H1 (cell line): ENCODE data around the gene PSMC5. TPM values are rescaled to one million over a fixed set of nuclear protein-coding genes. Genes with fewer than 3 reads are reported as not detected.

Experiments
- CTCF ChIA-PET: fragments of 300-600 bp; sonication (Branson Sonifier 250); formaldehyde crosslinking; loops from one replicate; lab custom pipeline; 2021; ENCODE audit not compliant: partially characterized antibody; lab: Charles Lee
- POLR2A ChIA-PET: fragments of 300-600 bp; sonication (Branson Sonifier 250); formaldehyde crosslinking; loops from one replicate; lab custom pipeline; 2021; ENCODE audit warnings: inconsistent platforms; ENCODE audit not compliant: partially characterized antibody; lab: Charles Lee
- DNase-seq, 2 experiments: peaks; one replicate each; pipeline versions ENCODE4 v3.0.0 to v3.0.0-alpha.2; 2010 to 2022; ENCODE audit warnings: low spot score in 2 of 2, low read depth in 1 of 2, mixed read lengths in 1 of 2
- FAIRE-seq: peaks from 2 replicates; lab custom pipeline; 2011; peaks lifted over from hg19 to GRCh38; lab: Jason Lieb, UNC
- H2AFZ ChIP-seq: 2 replicates; pipeline ENCODE4 v1.8.1; 2012; ENCODE audit warnings: low read length, inconsistent platforms
- H2AK5ac ChIP-seq: 2 replicates; pipeline ENCODE4 v1.6.1; 2013; ENCODE audit warnings: low read depth, low read length
- H2BK120ac ChIP-seq: replicated peaks from 2 replicates; pipeline ENCODE3; 2013; ENCODE audit warnings: low read depth, low read length, inconsistent platforms
- H2BK12ac ChIP-seq: 2 replicates; pipeline ENCODE4 v1.6.1; 2013; ENCODE audit warnings: low read depth, low read length
- H2BK15ac ChIP-seq: 2 replicates; pipeline ENCODE4 v1.6.1; 2013; ENCODE audit warnings: low read length
- H2BK20ac ChIP-seq: 2 replicates; pipeline ENCODE4 v1.6.1; 2013; ENCODE audit warnings: low read length
- H2BK5ac ChIP-seq: 2 replicates; pipeline ENCODE4 v1.6.1; 2013; ENCODE audit warnings: low read depth, low read length
- H3K14ac ChIP-seq: 2 replicates; pipeline ENCODE4 v1.6.1; 2013; ENCODE audit warnings: inconsistent platforms; ENCODE audit not compliant: insufficient read length
- H3K18ac ChIP-seq: 2 replicates; pipeline ENCODE4 v1.6.1; 2013; ENCODE audit warnings: low read length; ENCODE audit errors: extremely low read depth
- H3K23ac ChIP-seq: 2 replicates; pipeline ENCODE4 v1.6.1; 2013; ENCODE audit warnings: inconsistent platforms; ENCODE audit not compliant: insufficient read length
- H3K23me2 ChIP-seq: 2 replicates; pipeline ENCODE4 v1.6.1; 2013; ENCODE audit warnings: low read depth, low read length
- H3K27ac ChIP-seq: 2 replicates; pipeline ENCODE4 v1.6.1; 2011; ENCODE audit warnings: low read depth, low read length, inconsistent platforms
- H3K27me3 ChIP-seq, 4 experiments: replicated peaks in 1 of 4; 1 replicate in 1 of 4; 2 replicates in 3 of 4; pipeline versions ENCODE4 v1.6.1 to v1.8.1; 2011 to 2013; ENCODE audit warnings: low read length in 3 of 4, mild to moderate bottlenecking in 3 of 4, inconsistent platforms in 2 of 4, mixed read lengths in 2 of 4, moderate library complexity in 1 of 4; ENCODE audit not compliant: control insufficient read depth in 3 of 4, insufficient read depth in 3 of 4; ENCODE audit errors: extremely low read depth in 1 of 4
- H3K36me3 ChIP-seq, 4 experiments: 2 replicates each; pipeline versions ENCODE4 v1.6.1 to v1.8.1; 2011 to 2013; ENCODE audit warnings: mild to moderate bottlenecking in 4 of 4, low read length in 3 of 4, moderate library complexity in 2 of 4, control low read depth in 1 of 4, inconsistent platforms in 1 of 4; ENCODE audit not compliant: insufficient read depth in 4 of 4, control insufficient read depth in 2 of 4
- H3K4ac ChIP-seq: replicated peaks from 2 replicates; pipeline ENCODE3; 2013; ENCODE audit warnings: low read length, low read depth, mixed read lengths, inconsistent platforms; ENCODE audit not compliant: insufficient read length
- H3K4me1 ChIP-seq, 4 experiments: replicated peaks in 1 of 4; 1 replicate in 1 of 4; 2 replicates in 3 of 4; pipeline versions ENCODE4 v1.6.1 to v1.8.1; 2011 to 2013; ENCODE audit warnings: low read length in 3 of 4, inconsistent platforms in 2 of 4, mixed read lengths in 1 of 4; ENCODE audit not compliant: insufficient read depth in 4 of 4, control insufficient read depth in 3 of 4
- H3K4me2 ChIP-seq, 2 experiments: 2 replicates each; pipeline versions ENCODE4 v1.6.1 to v1.8.1; 2011 to 2013; ENCODE audit warnings: low read depth in 2 of 2, low read length in 2 of 2, control low read depth in 1 of 2, inconsistent platforms in 1 of 2, mild to moderate bottlenecking in 1 of 2; ENCODE audit not compliant: insufficient read depth in 1 of 2
- H3K4me3 ChIP-seq, 4 experiments: fragments of 200-600, 300-600 bp in 1 of 4; sonication (generic), shearing (Covaris generic), sonication (Bioruptor Twin) in 1 of 4; 2 replicates each; pipeline versions ENCODE4 v1.5.1 to v1.8.1; 2011 to 2016; ENCODE audit warnings: low read length in 4 of 4, low read depth in 3 of 4, control low read depth in 2 of 4, inconsistent platforms in 2 of 4, mild to moderate bottlenecking in 2 of 4, mixed read lengths in 1 of 4, moderate library complexity in 1 of 4; ENCODE audit not compliant: insufficient read depth in 2 of 4; ENCODE audit errors: extremely low read depth in 1 of 4
- H3K56ac ChIP-seq: replicated peaks from 2 replicates; pipeline ENCODE3; 2013; ENCODE audit warnings: low read depth, mild to moderate bottlenecking, mixed read lengths, low read length, inconsistent platforms; ENCODE audit not compliant: insufficient read length
- H3K79me1 ChIP-seq: 2 replicates; pipeline ENCODE4 v1.6.1; 2013; ENCODE audit warnings: low read depth, low read length, control low read depth
- H3K79me2 ChIP-seq, 2 experiments: 2 replicates each; pipeline versions ENCODE4 v1.6.1 to v1.8.1; 2012 to 2013; ENCODE audit warnings: low read length in 2 of 2, mild to moderate bottlenecking in 2 of 2, inconsistent platforms in 1 of 2; ENCODE audit not compliant: insufficient read depth in 2 of 2, control insufficient read depth in 1 of 2
- H3K9ac ChIP-seq, 4 experiments: replicated peaks in 1 of 4; 1 replicate in 1 of 4; 2 replicates in 3 of 4; pipeline versions ENCODE4 v1.6.1 to v1.8.1; 2011 to 2013; ENCODE audit warnings: low read depth in 3 of 4, low read length in 3 of 4, control low read depth in 2 of 4, mild to moderate bottlenecking in 2 of 4, moderate library complexity in 2 of 4, inconsistent platforms in 1 of 4; ENCODE audit errors: extremely low read depth in 1 of 4
- H3K9me3 ChIP-seq, 2 experiments: 2 replicates each; pipeline versions ENCODE4 v1.6.1 to v1.8.1; 2012 to 2013; ENCODE audit warnings: mild to moderate bottlenecking in 2 of 2, moderate library complexity in 2 of 2, control low read depth in 1 of 2, inconsistent platforms in 1 of 2, low read depth in 1 of 2, low read length in 1 of 2, mixed read lengths in 1 of 2; ENCODE audit not compliant: insufficient read depth in 2 of 2
- H4K20me1 ChIP-seq, 2 experiments: replicated peaks in 1 of 2; 2 replicates each; pipeline versions ENCODE3 to v1.8.1; 2011 to 2013; ENCODE audit warnings: inconsistent platforms in 2 of 2, low read length in 2 of 2, mild to moderate bottlenecking in 1 of 2; ENCODE audit not compliant: insufficient read depth in 2 of 2, control insufficient read depth in 1 of 2
- H4K5ac ChIP-seq: 2 replicates; pipeline ENCODE4 v1.6.1; 2013; ENCODE audit warnings: low read length, low read depth, mixed read lengths, inconsistent platforms; ENCODE audit not compliant: insufficient read length
- H4K8ac ChIP-seq: 2 replicates; pipeline ENCODE4 v1.8.0; 2013; ENCODE audit warnings: mild to moderate bottlenecking, moderate library complexity, low read length, inconsistent platforms; ENCODE audit not compliant: insufficient read depth; ENCODE audit errors: extremely low read depth
- H4K91ac ChIP-seq: replicated peaks from 2 replicates; pipeline ENCODE3; 2013; ENCODE audit warnings: low read length, mixed read lengths, inconsistent platforms; ENCODE audit not compliant: insufficient read length
- CTBP2 ChIP-seq: IDR thresholded peaks from 2 replicates; pipeline ENCODE4 v1.7.0; 2011; ENCODE audit warnings: borderline replicate concordance, mild to moderate bottlenecking, moderate library complexity, mixed read lengths, low read length; ENCODE audit not compliant: insufficient read depth, insufficient read length
- HDAC6 ChIP-seq: IDR thresholded peaks from one replicate; pipeline ENCODE4 v1.7.1; 2012; ENCODE audit warnings: low read depth, mild to moderate bottlenecking, inconsistent platforms, low read length, moderate library complexity
- NANOG ChIP-seq: IDR thresholded peaks from 2 replicates; pipeline ENCODE4 v1.6.1; 2011; ENCODE audit warnings: low read length, low read depth, mild to moderate bottlenecking, inconsistent platforms; ENCODE audit not compliant: insufficient read depth, poor library complexity, severe bottlenecking
- RBBP5 ChIP-seq: IDR thresholded peaks from 2 replicates; pipeline ENCODE4 v1.7.1; 2012; ENCODE audit warnings: low read depth, mild to moderate bottlenecking, inconsistent platforms, low read length, moderate library complexity, borderline replicate concordance
- RNF2 ChIP-seq: fragments of 200-900, 300-1000 bp; sonication (generic); IDR thresholded peaks from 2 replicates; pipeline ENCODE4 v1.7.1; 2016; ENCODE audit warnings: borderline replicate concordance, low read depth, mild to moderate bottlenecking, antibody characterized with exemption, low read length; ENCODE audit not compliant: poor library complexity, severe bottlenecking; ENCODE audit errors: missing control alignments
- SUZ12 ChIP-seq: fragments of 200-600 bp; sonication (generic); IDR thresholded peaks from 2 replicates; pipeline ENCODE4 v1.6.1; 2012; ENCODE audit warnings: mild to moderate bottlenecking, inconsistent platforms, low read length, moderate library complexity, mixed read lengths
- TCF12 ChIP-seq: IDR thresholded peaks from 2 replicates; pipeline ENCODE4 v1.6.1; 2011; ENCODE audit warnings: low read depth, mild to moderate bottlenecking, low read length
- WGBS, 2 experiments: shearing (Covaris generic) in 1 of 2; methylation state at CpG; one replicate each; pipeline versions ENCODE4 v1.1.6 to v1.1.7; 2013 to 2015; ENCODE audit warnings: low lambda C conversion rate in 2 of 2, mixed read lengths in 2 of 2, inconsistent platforms in 1 of 2, low coverage in 1 of 2, missing lambda C conversion rate in 1 of 2; ENCODE audit not compliant: insufficient replicate concordance in 2 of 2, insufficient coverage in 1 of 2, insufficient read length in 1 of 2; ENCODE audit errors: extremely low coverage in 1 of 2, missing lambda C conversion rate in 1 of 2; 5-methylcytosine and 5-hydroxymethylcytosine counted together
- polyA plus RNA-seq, 7 experiments: library from polyadenylated mRNA; depleted of rRNA in 3 of 7; stranded (reverse) in 5 of 7; unstranded in 2 of 7; fragments of >200 nt in 5 of 7; fragments of 200-250 nt in 2 of 7; gene quantifications; 1 replicate in 5 of 7; 2 replicates in 1 of 7; 4 replicates in 1 of 7; pipeline versions ENCODE4 v1.2.1 to v1.2.3, GENCODE V29; 2011 to 2013; ENCODE audit warnings: missing spikeins in 2 of 7, mixed read lengths in 2 of 7
- total RNA-seq: library from RNA; stranded (reverse); fragmentation: NEBNext Ultra II Directional; extraction: Animal tissue kit (Norgen Biotek cat#: 25700); gene quantifications from 2 replicates; pipeline ENCODE4 v1.2.1, GENCODE V29; 2021
- TF ChIP-seq, protein P1 (sequence below): IDR thresholded peaks from 2 replicates; pipeline ENCODE4 v1.6.1; 2011; ENCODE audit warnings: low read depth, mild to moderate bottlenecking, low read length; ENCODE audit not compliant: insufficient read depth

PSMC5 gene
- total and polyA plus RNA-seq, 2 of the 8 experiments (the other 6 are each of a cell fraction or from before 2014, with no cell fraction given), result 172 to 180 TPM

DNA sequence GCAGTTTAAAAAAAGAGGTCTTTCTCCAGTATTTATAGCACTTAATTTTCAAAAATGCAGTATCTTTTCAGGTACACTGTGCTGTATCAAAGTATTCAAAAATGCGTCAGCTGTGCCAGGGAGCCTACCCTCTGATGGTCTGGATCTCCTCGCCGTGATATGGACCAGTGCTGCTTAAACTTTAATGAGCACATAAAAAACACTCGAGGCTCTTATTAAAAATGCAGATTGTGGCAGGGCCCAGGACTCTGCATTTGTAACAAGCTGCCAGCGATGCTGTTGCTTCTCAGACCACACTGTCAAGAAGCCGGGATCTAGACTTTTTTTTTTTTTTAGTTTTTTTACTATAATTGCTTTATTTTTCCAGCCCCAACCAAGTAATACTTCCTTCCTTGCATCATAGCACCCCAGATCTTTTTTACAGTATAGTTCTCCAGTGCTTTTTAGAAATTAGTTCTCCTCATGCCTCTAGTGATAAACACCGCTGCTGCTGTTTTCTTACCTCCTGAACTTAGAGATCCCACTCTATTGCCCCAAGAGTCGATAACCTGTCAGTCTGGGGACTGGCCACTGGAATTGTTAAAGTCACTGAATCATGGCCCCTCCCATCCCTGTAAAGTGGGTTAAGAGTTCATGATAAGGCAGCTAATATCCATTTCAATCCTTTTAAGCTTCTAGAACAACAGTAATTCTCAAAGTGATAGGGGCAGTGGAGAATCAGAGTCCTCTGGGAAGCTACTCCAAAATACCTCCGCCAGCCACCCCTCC, 16.9 kb downstream of the PSMC5 start:
- no peak for FAIRE-seq
- TF ChIP-seq CTBP2 (no peak), RBBP5 (no peak), SUZ12 (no peak), RNF2 (no peak), HDAC6 (no peak), NANOG (no peak), TCF12 (no peak)
- TF ChIP-seq, protein P1, sequence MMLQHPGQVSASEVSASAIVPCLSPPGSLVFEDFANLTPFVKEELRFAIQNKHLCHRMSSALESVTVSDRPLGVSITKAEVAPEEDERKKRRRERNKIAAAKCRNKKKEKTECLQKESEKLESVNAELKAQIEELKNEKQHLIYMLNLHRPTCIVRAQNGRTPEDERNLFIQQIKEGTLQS, result no peak

More for the DNA sequence above, 16.9 kb downstream of the PSMC5 start:
- H3K4me1 ChIP-seq, result peaks cover under 1 to 13% (median 12%) of the 10 kb centered on the region in 4 experiments
- no peak overlapping the region for H2BK120ac ChIP-seq
- no peak overlapping the region for H2BK12ac ChIP-seq
- H4K5ac ChIP-seq, result no peak overlapping the region
- H3K27me3 ChIP-seq, result peaks cover 0 to 23% (median 18%) of the 10 kb centered on the region in 4 experiments; a peak in 6 of 7 replicates
- H3K9ac ChIP-seq, result no peak overlapping the region
- no peak overlapping the region for H3K4ac ChIP-seq
- DNase-seq, result no peak
- H3K14ac ChIP-seq, result no peak overlapping the region
- peaks cover 0 to 3% of the 10 kb centered on the region in 2 experiments for H4K20me1 ChIP-seq
- H2BK15ac ChIP-seq, result no peak overlapping the region
- H2BK20ac ChIP-seq, result no peak overlapping the region
- peak overlapping the region in 1 of 4 experiments; percentile 97; a peak in 2 of 8 replicates for H3K4me3 ChIP-seq
- H3K23me2 ChIP-seq, result peaks cover 10% of the 10 kb centered on the region
- no peak overlapping the region for H3K23ac ChIP-seq
- H3K36me3 ChIP-seq, result no peaks in the 10 kb centered on the region
- peaks cover 4 to 6% of the 10 kb centered on the region in 2 experiments; a peak in 3 of 4 replicates for H3K9me3 ChIP-seq
- no peak overlapping the region for H4K91ac ChIP-seq
- no peak overlapping the region for H2BK5ac ChIP-seq
- H3K79me2 ChIP-seq, result peaks cover 11 to 21% of the 10 kb centered on the region in 2 experiments
- WGBS, 2 experiments, result 92% methylated on average over 9 of the region's 9 CpGs; no CpG with 5 or more reads in 1 of the 2 experiments
- ChIA-PET POLR2A (interaction anchor here (0.9 to 27.8 kb wide), 3 partner anchors 9 to 70 kb away, joined by 3 to 593 read pairs (median 13); partner anchors contain the start of genes CCDC47, DDX42, FTSJ3 and PSMC5), CTCF (interaction anchor here (0.8 to 6.9 kb wide), 6 partner anchors 9 to 177 kb away, joined by 3 to 77 read pairs (median 5); partner anchors contain the start of gene GH2)
- no peak overlapping the region for H3K27ac ChIP-seq
- no peak overlapping the region for H2AFZ ChIP-seq
- peak overlapping the region; percentile 42 for H3K56ac ChIP-seq
- H3K4me2 ChIP-seq, result peak overlapping the region; percentile 59; a peak in 1 of 4 replicates
- no peak overlapping the region for H2AK5ac ChIP-seq
- H3K79me1 ChIP-seq, result peaks cover 6% of the 10 kb centered on the region; the same call in 1 of the 2 replicates
- H3K18ac ChIP-seq, result no peak overlapping the region
- no peak overlapping the region for H4K8ac ChIP-seq
